ENCODE results near the gene ZNF365. TPM values are rescaled to one million over a fixed set of nuclear protein-coding genes. Genes with fewer than 3 reads are reported as not detected.
A peak's percentile ranks its signal among the peaks of the same experiment; 100 is the strongest.
"Not testable (repeated sequence)": the region's sequence is repeated elsewhere in the genome, so short reads cannot be mapped to it uniquely, and the experiment has no call there.

The ZNF365 gene
- polyA plus RNA-seq (ENCODE audit: insufficient read length in 4 of 4) = under 1 TPM; 0.26 to 0.32 (median 0.29) TPM

GRCh38 chr10:62373995-62374861, at the start of gene ZNF365:
ZNF365 (plus strand) TSS chr10:62374369; CDS start chr10:62376194, 1,825 bp downstream.
- peak in 2 of 4 donors; percentile 22 to 23 for DNase-seq (ENCODE audit: low read depth in 4 of 4, low spot score in 3 of 4)

GRCh38 chr10:62326176-62326575, 48.0 kb upstream of the ZNF365 start:
- no peak for DNase-seq (ENCODE audit: low read depth in 4 of 4, low spot score in 3 of 4)

GRCh38 chr10:62327885-62328284, 46.3 kb upstream of the ZNF365 start:
- no peak for DNase-seq (ENCODE audit: low read depth in 4 of 4, low spot score in 3 of 4)

DNA sequence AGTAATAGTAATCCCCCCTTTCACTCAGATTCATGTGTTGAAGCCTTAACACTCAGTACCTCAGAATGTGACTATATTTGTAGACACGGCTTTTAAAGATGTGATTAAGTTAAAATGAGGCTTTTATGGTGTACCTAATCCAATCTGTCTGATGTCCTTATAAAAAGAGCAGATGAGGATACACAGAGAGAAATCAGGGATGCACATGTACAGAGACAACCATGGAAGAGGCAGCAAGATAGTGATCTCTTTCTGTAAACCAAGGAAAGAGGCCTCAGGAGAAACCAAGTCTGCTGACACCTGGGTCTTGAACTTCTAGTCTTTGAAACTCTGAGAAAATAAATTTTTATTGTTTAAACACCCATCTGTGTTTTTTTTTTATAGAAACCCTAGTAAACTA, 44.0 kb upstream of the ZNF365 start:
- DNase-seq (ENCODE audit: low read depth in 4 of 4, low spot score in 3 of 4) = no peak

GRCh38 chr10:62332406-62332805, 41.8 kb upstream of the ZNF365 start:
- no peak for DNase-seq (ENCODE audit: low read depth in 4 of 4, low spot score in 3 of 4)

GRCh38 chr10:62333135-62333889, 40.9 kb upstream of the ZNF365 start:
- DNase-seq (ENCODE audit: low read depth in 4 of 4, low spot score in 3 of 4) = no peak

GRCh38 chr10:62333988-62334682, 40.0 kb upstream of the ZNF365 start:
- no peak for DNase-seq (ENCODE audit: low read depth in 4 of 4, low spot score in 3 of 4)

- DNase-seq (ENCODE audit: low read depth in 4 of 4, low spot score in 3 of 4) = no peak
These were observed 38.8 kb upstream of the ZNF365 start for GRCh38 chr10:62335326-62335725.

- DNase-seq (ENCODE audit: low read depth in 4 of 4, low spot score in 3 of 4) = no peak
These were observed 37.8 kb upstream of the ZNF365 start for GRCh38 chr10:62336404-62336803.

DNA sequence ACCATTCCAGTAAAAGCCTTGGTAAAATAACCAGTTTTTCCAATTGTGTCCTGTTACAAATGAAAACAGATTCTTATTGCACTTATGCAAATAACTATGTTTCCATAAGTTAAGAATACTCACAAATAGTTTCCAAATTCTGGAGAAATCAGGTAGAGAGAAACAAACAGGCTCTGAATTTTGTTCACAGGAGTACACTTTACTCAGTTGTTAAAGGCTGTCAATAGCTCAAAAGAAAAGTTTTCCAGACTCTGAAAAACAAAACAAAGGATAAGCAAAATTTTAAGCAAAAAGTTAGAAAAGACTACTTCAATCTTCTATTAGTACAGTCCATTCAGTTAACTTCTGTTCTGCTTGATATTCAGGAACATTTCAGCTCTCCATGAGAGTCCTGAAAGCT, 32.8 kb upstream of the ZNF365 start:
- DNase-seq (ENCODE audit: low read depth in 4 of 4, low spot score in 3 of 4) = no peak

DNA sequence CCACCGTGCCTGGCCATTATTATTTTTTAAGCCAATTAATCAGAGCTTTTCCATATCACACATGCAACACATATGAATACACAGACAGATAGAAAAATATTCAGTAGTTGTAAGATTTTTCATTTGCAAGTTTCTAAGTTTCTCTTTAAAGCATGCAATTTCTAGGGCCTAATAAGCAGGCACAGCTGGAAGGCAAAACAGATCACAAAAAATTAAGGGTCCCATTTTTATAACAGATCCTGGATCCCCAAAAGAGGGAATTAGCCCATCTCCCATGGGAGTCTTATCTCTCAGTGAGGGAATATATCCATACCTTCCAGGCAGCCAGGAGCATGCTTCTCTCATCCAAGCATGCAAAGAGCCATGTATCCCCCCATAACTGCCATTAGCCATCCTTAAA, 31.2 kb upstream of the ZNF365 start:
- no peak for DNase-seq (ENCODE audit: low read depth in 4 of 4, low spot score in 3 of 4)

- no peak for DNase-seq (ENCODE audit: low read depth in 4 of 4, low spot score in 3 of 4)
These were observed 26.1 kb upstream of the ZNF365 start for GRCh38 chr10:62348029-62348428.

DNA sequence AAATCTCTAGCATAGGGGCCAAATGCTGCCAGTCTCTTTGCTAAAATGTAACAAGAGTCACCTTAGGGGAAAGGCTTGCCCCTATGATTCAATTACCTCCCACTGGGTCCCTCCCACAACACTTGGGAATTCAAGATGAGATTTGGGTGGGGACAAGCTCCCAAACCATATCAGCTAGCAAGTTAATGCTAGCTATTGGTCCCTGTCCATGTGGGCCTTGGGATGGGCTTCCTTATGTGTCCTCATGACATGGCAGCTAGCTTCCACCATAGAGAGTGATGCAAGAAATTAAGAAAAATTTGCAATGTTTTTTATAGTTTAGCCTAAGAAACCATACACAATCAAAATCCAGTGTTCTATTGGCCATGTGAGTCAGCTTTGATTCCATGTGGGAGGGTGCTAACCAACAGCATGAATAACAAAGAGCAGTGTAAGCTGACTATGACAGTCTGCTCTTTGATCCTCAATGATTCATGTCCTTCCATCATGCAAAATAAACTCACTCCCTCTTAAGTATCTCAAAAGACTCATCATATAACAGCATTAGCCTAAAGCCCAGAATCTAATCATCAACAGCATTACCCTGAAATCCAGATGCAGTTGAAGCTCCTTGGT, 21.7 kb upstream of the ZNF365 start:
- no peak for DNase-seq (ENCODE audit: low read depth in 4 of 4, low spot score in 3 of 4)

DNA sequence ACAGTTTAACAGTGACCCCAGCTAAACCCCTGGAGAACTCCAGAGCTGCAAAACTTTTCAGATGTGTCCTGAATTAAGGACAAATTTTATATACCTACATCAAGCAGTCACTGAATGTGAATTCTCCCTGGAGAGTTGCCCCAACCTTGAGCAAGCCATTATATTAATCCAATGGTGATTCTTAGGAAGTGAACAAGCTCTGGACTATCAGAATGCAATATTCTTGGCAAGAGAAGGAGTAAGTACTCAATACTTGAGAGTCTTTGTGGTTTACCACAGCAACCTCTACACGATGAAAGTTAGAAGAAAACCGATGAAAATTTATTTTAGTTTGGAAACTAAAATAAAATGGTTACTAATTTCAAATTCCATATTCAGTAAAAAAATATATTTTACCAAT, 19.3 kb upstream of the ZNF365 start:
- DNase-seq (ENCODE audit: low read depth in 4 of 4, low spot score in 3 of 4) = no peak

DNA sequence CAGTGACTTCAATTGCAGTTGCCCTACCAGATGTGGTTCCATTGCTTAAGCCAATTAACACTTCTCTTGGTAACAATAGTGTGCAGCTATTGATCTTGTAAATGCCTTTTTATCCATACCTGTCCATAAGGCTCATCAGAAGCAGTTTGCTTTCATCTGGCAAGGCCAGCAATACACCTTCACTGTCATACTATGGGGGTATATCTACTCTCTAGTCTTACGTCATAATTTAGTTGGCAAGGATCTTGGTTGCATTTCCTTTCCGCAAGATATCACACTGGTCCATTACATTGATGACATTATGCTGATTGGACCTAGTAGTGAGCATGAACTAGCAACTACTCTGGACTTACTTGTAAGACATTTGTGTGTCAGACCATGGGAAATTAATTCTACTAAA, 17.7 kb upstream of the ZNF365 start:
- no peak for DNase-seq (ENCODE audit: low read depth in 4 of 4, low spot score in 3 of 4)

DNA sequence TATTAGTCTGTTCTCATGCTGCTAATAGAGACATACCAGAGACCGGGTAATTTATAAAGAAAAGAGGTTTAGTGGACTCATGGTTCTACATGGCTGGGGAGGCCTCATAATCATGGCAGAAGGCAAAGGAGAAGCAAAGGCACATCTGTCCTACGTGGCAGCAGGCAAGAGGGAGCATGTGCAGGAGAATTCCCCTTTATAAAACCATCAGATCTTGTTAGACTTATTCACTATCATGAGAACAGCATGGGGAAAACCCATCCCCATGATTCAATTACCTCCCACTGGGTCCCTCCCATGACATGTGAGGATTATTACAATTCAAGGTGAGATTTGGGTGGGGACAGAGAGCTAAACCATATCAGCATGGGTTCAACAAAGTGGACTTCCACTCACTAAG, 16.0 kb upstream of the ZNF365 start:
- DNase-seq (ENCODE audit: low read depth in 4 of 4, low spot score in 3 of 4) = not testable (repeated sequence)

GRCh38 chr10:62373639-62373994, 552 bp upstream of the ZNF365 start:
- no peak for DNase-seq (ENCODE audit: low read depth in 4 of 4, low spot score in 3 of 4)

GRCh38 chr10:62374862-62375710, 917 bp downstream of the ZNF365 start:
- DNase-seq (ENCODE audit: low read depth in 4 of 4, low spot score in 3 of 4) = no peak

DNA sequence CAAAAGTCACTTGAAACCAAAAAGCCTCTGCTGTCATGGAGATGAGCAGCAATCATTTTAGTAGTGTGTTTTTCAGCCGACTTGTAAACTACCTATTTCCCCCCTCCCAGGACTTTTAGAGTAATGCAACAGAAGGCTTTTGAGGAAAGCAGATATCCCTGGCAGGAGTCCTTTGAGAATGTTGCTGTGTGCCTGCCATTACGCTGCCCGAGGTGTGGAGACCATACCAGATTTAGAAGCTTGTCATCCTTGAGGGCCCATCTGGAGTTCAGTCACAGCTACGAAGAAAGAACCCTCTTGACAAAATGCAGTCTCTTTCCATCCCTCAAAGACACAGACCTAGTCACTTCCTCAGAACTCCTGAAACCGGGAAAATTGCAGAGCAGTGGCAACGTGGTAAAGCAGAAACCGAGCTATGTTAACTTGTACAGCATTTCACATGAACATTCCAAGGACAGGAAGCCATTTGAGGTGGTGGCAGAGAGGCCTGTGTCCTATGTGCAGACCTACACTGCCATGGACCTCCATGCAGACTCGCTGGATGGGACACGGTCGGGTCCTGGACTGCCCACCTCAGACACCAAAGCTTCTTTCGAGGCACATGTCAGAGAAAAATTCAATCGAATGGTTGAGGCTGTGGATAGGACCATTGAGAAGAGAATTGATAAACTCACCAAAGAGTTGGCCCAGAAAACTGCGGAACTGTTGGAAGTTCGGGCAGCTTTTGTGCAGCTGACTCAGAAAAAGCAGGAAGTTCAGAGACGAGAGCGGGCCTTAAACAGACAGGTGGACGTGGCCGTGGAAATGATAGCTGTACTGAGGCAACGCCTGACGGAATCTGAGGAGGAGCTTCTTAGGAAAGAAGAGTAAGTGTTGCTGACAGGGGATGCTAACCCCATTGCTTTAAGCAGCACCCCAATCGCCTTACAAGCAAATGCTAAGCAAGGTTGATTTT, 2.2 kb downstream of the ZNF365 start:
- DNase-seq (ENCODE audit: low read depth in 4 of 4, low spot score in 3 of 4) = no peak
